ENCODE data around the gene DOCK6.

The DOCK6 gene

GRCh38 chr19:11176466-11177193 lies 85.7 kb downstream of the DOCK6 start:
- Histone ChIP-seq H3K27me3 (ENCODE audit: control insufficient read depth in 3 of 3, insufficient read depth in 3 of 3, low read depth in 1 of 3, low read length in 3 of 3) (no peaks in the 10 kb centered on the region), H3K4me2 (ENCODE audit: insufficient read depth, low read length, poor library complexity, severe bottlenecking) (no peak overlapping the region), H3K14ac (ENCODE audit: low read length) (no peak overlapping the region), H3K27ac (replicated peaks; ENCODE audit: low read length) (no peak overlapping the region), H3K36me3 (replicated peaks in 1 of 2; ENCODE audit: control insufficient read depth in 2 of 2, insufficient read depth in 2 of 2, low read length in 2 of 2) (peaks cover 28 to 61% of the 10 kb centered on the region in 2 donors), H3K4ac (ENCODE audit: low read length) (no peak overlapping the region), H3K4me3 (ENCODE audit: low read length in 2 of 2) (no peak overlapping the region), H2BK5ac (ENCODE audit: low read length) (no peak overlapping the region), H3K9ac (ENCODE audit: low read depth, low read length, poor library complexity) (no peak overlapping the region), H3K4me1 (ENCODE audit: control insufficient read depth in 2 of 2, insufficient read depth in 1 of 2, low read depth in 1 of 2, low read length in 2 of 2) (no peaks in the 10 kb centered on the region), H4K8ac (ENCODE audit: low read depth, low read length) (no peak overlapping the region), H2BK15ac (ENCODE audit: low read length) (no peak overlapping the region), H3K9me3 (replicated peaks in 1 of 2; ENCODE audit: control insufficient read depth in 2 of 2, insufficient read depth in 1 of 2, low read depth in 1 of 2, low read length in 2 of 2) (no peaks in the 10 kb centered on the region), H3K79me1 (ENCODE audit: low read depth, low read length) (peaks cover 2% of the 10 kb centered on the region), H3K18ac (ENCODE audit: low read length) (no peak overlapping the region), H3K23ac (ENCODE audit: low read depth, low read length, poor library complexity) (peak overlapping the region; percentile 89), H2AK5ac (ENCODE audit: low read depth, low read length) (no peak overlapping the region), H2BK120ac (ENCODE audit: low read depth, low read length) (no peak overlapping the region), H2BK12ac (ENCODE audit: low read length) (no peak overlapping the region), H2AFZ (ENCODE audit: low read length) (no peak overlapping the region), H4K91ac (ENCODE audit: low read depth, low read length, poor library complexity) (no peak overlapping the region)
- no peak for DNase-seq (ENCODE audit: low spot score)
- WGBS, 2 donors (ENCODE audit: extremely low coverage in 2 of 2, insufficient read length in 2 of 2, insufficient replicate concordance in 1 of 2): no CpG with 5 or more reads among the region's 18 CpGs

GRCh38 chr19:11175920-11176319 lies 86.4 kb downstream of the DOCK6 start:
- no peak for DNase-seq (ENCODE audit: low spot score)
- Histone ChIP-seq H3K4me2 (ENCODE audit: insufficient read depth, low read length, poor library complexity, severe bottlenecking) (no peak overlapping the region), H4K91ac (ENCODE audit: low read depth, low read length, poor library complexity) (no peak overlapping the region), H3K9ac (ENCODE audit: low read depth, low read length, poor library complexity) (peak overlapping the region; percentile 70), H3K27ac (replicated peaks; ENCODE audit: low read length) (no peak overlapping the region), H2AK5ac (ENCODE audit: low read depth, low read length) (no peak overlapping the region), H4K8ac (ENCODE audit: low read depth, low read length) (no peak overlapping the region), H3K18ac (ENCODE audit: low read length) (no peak overlapping the region), H3K4me3 (ENCODE audit: low read length in 2 of 2) (no peak overlapping the region), H2BK12ac (ENCODE audit: low read length) (no peak overlapping the region), H3K9me3 (replicated peaks in 1 of 2; ENCODE audit: control insufficient read depth in 2 of 2, insufficient read depth in 1 of 2, low read depth in 1 of 2, low read length in 2 of 2) (no peaks in the 10 kb centered on the region), H2BK5ac (ENCODE audit: low read length) (no peak overlapping the region), H3K79me1 (ENCODE audit: low read depth, low read length) (no peaks in the 10 kb centered on the region), H3K4ac (ENCODE audit: low read length) (no peak overlapping the region), H2BK15ac (ENCODE audit: low read length) (no peak overlapping the region), H3K14ac (ENCODE audit: low read length) (no peak overlapping the region), H3K4me1 (ENCODE audit: control insufficient read depth in 2 of 2, insufficient read depth in 1 of 2, low read depth in 1 of 2, low read length in 2 of 2) (no peaks in the 10 kb centered on the region), H2BK120ac (ENCODE audit: low read depth, low read length) (no peak overlapping the region), H3K36me3 (replicated peaks in 1 of 2; ENCODE audit: control insufficient read depth in 2 of 2, insufficient read depth in 2 of 2, low read length in 2 of 2) (peaks cover 28 to 66% of the 10 kb centered on the region in 2 donors), H3K27me3 (ENCODE audit: control insufficient read depth in 3 of 3, insufficient read depth in 3 of 3, low read depth in 1 of 3, low read length in 3 of 3) (no peaks in the 10 kb centered on the region), H2AFZ (ENCODE audit: low read length) (no peak overlapping the region), H3K23ac (ENCODE audit: low read depth, low read length, poor library complexity) (no peak overlapping the region)
- no CpG with 5 or more reads among the region's 7 CpGs for WGBS, 2 donors (ENCODE audit: extremely low coverage in 2 of 2, insufficient read length in 2 of 2, insufficient replicate concordance in 1 of 2)

GRCh38 chr19:11174336-11174735 lies 88.0 kb downstream of the DOCK6 start:
- Histone ChIP-seq H3K4me1 (ENCODE audit: control insufficient read depth in 2 of 2, insufficient read depth in 1 of 2, low read depth in 1 of 2, low read length in 2 of 2) (no peaks in the 10 kb centered on the region), H3K23ac (ENCODE audit: low read depth, low read length, poor library complexity) (peak overlapping the region; percentile 91), H3K36me3 (replicated peaks in 1 of 2; ENCODE audit: control insufficient read depth in 2 of 2, insufficient read depth in 2 of 2, low read length in 2 of 2) (peaks cover 37 to 80% of the 10 kb centered on the region in 2 donors), H3K18ac (ENCODE audit: low read length) (no peak overlapping the region), H2BK12ac (ENCODE audit: low read length) (peak overlapping the region; percentile 63), H3K9ac (ENCODE audit: low read depth, low read length, poor library complexity) (no peak overlapping the region), H2BK5ac (ENCODE audit: low read length) (peak overlapping the region; percentile 66), H4K8ac (ENCODE audit: low read depth, low read length) (no peak overlapping the region), H4K91ac (ENCODE audit: low read depth, low read length, poor library complexity) (no peak overlapping the region), H3K79me1 (ENCODE audit: low read depth, low read length) (no peaks in the 10 kb centered on the region), H3K9me3 (replicated peaks in 1 of 2; ENCODE audit: control insufficient read depth in 2 of 2, insufficient read depth in 1 of 2, low read depth in 1 of 2, low read length in 2 of 2) (no peaks in the 10 kb centered on the region), H3K4me3 (ENCODE audit: low read length in 2 of 2) (no peak overlapping the region), H3K4ac (ENCODE audit: low read length) (no peak overlapping the region), H3K27me3 (ENCODE audit: control insufficient read depth in 3 of 3, insufficient read depth in 3 of 3, low read depth in 1 of 3, low read length in 3 of 3) (no peaks in the 10 kb centered on the region), H3K27ac (replicated peaks; ENCODE audit: low read length) (no peak overlapping the region), H3K14ac (ENCODE audit: low read length) (peak overlapping the region; percentile 84), H3K4me2 (ENCODE audit: insufficient read depth, low read length, poor library complexity, severe bottlenecking) (no peak overlapping the region), H2AFZ (ENCODE audit: low read length) (no peak overlapping the region), H2AK5ac (ENCODE audit: low read depth, low read length) (no peak overlapping the region), H2BK120ac (ENCODE audit: low read depth, low read length) (no peak overlapping the region), H2BK15ac (ENCODE audit: low read length) (peak overlapping the region; percentile 55)
- no CpG with 5 or more reads among the region's 27 CpGs for WGBS, 2 donors (ENCODE audit: extremely low coverage in 2 of 2, insufficient read length in 2 of 2, insufficient replicate concordance in 1 of 2)
- no peak for DNase-seq (ENCODE audit: low spot score)

GRCh38 chr19:11173516-11174155 lies 88.7 kb downstream of the DOCK6 start:
- no peak overlapping the region for H3K9ac ChIP-seq (ENCODE audit: low read depth, low read length, poor library complexity)
- H3K4me3 ChIP-seq (ENCODE audit: low read length in 2 of 2): peak overlapping the region in 1 of 2 donors; percentile 20
- no peak overlapping the region for H4K91ac ChIP-seq (ENCODE audit: low read depth, low read length, poor library complexity)
- H2BK15ac ChIP-seq (ENCODE audit: low read length): no peak overlapping the region
- H3K18ac ChIP-seq (ENCODE audit: low read length): no peak overlapping the region
- no peak overlapping the region for H3K4me2 ChIP-seq (ENCODE audit: insufficient read depth, low read length, poor library complexity, severe bottlenecking)
- no peaks in the 10 kb centered on the region for H3K9me3 ChIP-seq (replicated peaks in 1 of 2; ENCODE audit: control insufficient read depth in 2 of 2, insufficient read depth in 1 of 2, low read depth in 1 of 2, low read length in 2 of 2)
- no peak overlapping the region for H3K27ac ChIP-seq (replicated peaks; ENCODE audit: low read length)
- H3K4me1 ChIP-seq (ENCODE audit: control insufficient read depth in 2 of 2, insufficient read depth in 1 of 2, low read depth in 1 of 2, low read length in 2 of 2): no peaks in the 10 kb centered on the region
- peak overlapping the region; percentile 66 for H2BK5ac ChIP-seq (ENCODE audit: low read length)
- no peaks in the 10 kb centered on the region for H3K79me1 ChIP-seq (ENCODE audit: low read depth, low read length)
- H2AFZ ChIP-seq (ENCODE audit: low read length): no peak overlapping the region
- H3K23ac ChIP-seq (ENCODE audit: low read depth, low read length, poor library complexity): no peak overlapping the region
- peaks cover 37 to 83% of the 10 kb centered on the region in 2 donors for H3K36me3 ChIP-seq (replicated peaks in 1 of 2; ENCODE audit: control insufficient read depth in 2 of 2, insufficient read depth in 2 of 2, low read length in 2 of 2)
- no peak overlapping the region for H2BK12ac ChIP-seq (ENCODE audit: low read length)
- H3K4ac ChIP-seq (ENCODE audit: low read length): no peak overlapping the region
- DNase-seq (ENCODE audit: low spot score): no peak
- H3K27me3 ChIP-seq (ENCODE audit: control insufficient read depth in 3 of 3, insufficient read depth in 3 of 3, low read depth in 1 of 3, low read length in 3 of 3): no peaks in the 10 kb centered on the region
- H2BK120ac ChIP-seq (ENCODE audit: low read depth, low read length): no peak overlapping the region
- no CpG with 5 or more reads among the region's 8 CpGs for WGBS, 2 donors (ENCODE audit: extremely low coverage in 2 of 2, insufficient read length in 2 of 2, insufficient replicate concordance in 1 of 2)
- no peak overlapping the region for H2AK5ac ChIP-seq (ENCODE audit: low read depth, low read length)
- no peak overlapping the region for H4K8ac ChIP-seq (ENCODE audit: low read depth, low read length)
- H3K14ac ChIP-seq (ENCODE audit: low read length): no peak overlapping the region

Measured in neuronal stem cell (in vitro differentiated cells).